MCF 10A (cell line): Measurements from ENCODE around the gene SNRPD1. TPM values are rescaled to one million over a fixed set of nuclear protein-coding genes. Genes with fewer than 3 reads are reported as not detected.
"Not testable (repeated sequence)": the region's sequence is repeated elsewhere in the genome, so short reads cannot be mapped to it uniquely, and the experiment has no call there.

Experiments used
- BruUV-seq: library from RNA; stranded (reverse); fragments of 400-500 nt; replicated peaks from 2 replicates; lab custom pipeline; 2021; lab: Mats Ljungman, UMichigan
- CTCF ChIA-PET: fragments of 300-600 bp; sonication (Branson Sonifier 250); formaldehyde crosslinking; extraction: SDS; loops from one replicate; lab custom pipeline; 2021; ENCODE audit warnings: antibody characterized with exemption, inconsistent platforms; lab: Yijun Ruan, JAX
- POLR2A ChIA-PET: fragments of 300-600, 350-650 bp; sonication (Branson Sonifier 250); formaldehyde crosslinking; extraction: SDS; loops from one replicate; lab custom pipeline; 2020; ENCODE audit warnings: antibody characterized with exemption, inconsistent platforms; lab: Yijun Ruan, JAX
- DNase-seq: peaks from one replicate; pipeline ENCODE4 v3.0.0-alpha.2; 2018; ENCODE audit not compliant: unreplicated experiment
- H3K27ac Mint-ChIP-seq: one replicate; pipeline ENCODE4 v1.8.0; 2022; ENCODE audit warnings: mild to moderate bottlenecking, low read depth, mixed read lengths; ENCODE audit not compliant: unreplicated experiment
- H3K27me3 Mint-ChIP-seq: one replicate; pipeline ENCODE4 v1.8.0; 2022; ENCODE audit warnings: mixed read lengths; ENCODE audit not compliant: insufficient read depth, unreplicated experiment
- H3K36me3 Mint-ChIP-seq: one replicate; pipeline ENCODE4 v1.8.0; 2022; ENCODE audit warnings: mild to moderate bottlenecking, moderate library complexity, mixed read lengths; ENCODE audit not compliant: insufficient read depth, unreplicated experiment
- H3K4me1 Mint-ChIP-seq: one replicate; pipeline ENCODE4 v1.8.0; 2022; ENCODE audit warnings: mixed read lengths; ENCODE audit not compliant: insufficient read depth, unreplicated experiment
- H3K4me3 Mint-ChIP-seq: one replicate; pipeline ENCODE4 v1.8.0; 2022; ENCODE audit warnings: mild to moderate bottlenecking, moderate library complexity, mixed read lengths; ENCODE audit not compliant: unreplicated experiment
- H3K9me3 Mint-ChIP-seq: one replicate; pipeline ENCODE4 v1.8.0; 2022; ENCODE audit warnings: mixed read lengths; ENCODE audit not compliant: unreplicated experiment
- CTCF ChIP-seq: fragments of 200-600 bp; IDR thresholded peaks from one replicate; pipeline ENCODE4 v1.8.0; 2022; ENCODE audit warnings: antibody characterized with exemption, mild to moderate bottlenecking; ENCODE audit not compliant: unreplicated experiment
- intact Hi-C: fragments of 100-400 bp; cut with micrococcal nuclease; formaldehyde crosslinking; loops from 2 replicates; pipeline ENCODE4 v1.14.1; 2022
- total RNA-seq: library from RNA; stranded (reverse); gene quantifications from 2 replicates; pipeline ENCODE4 v1.2.3, GENCODE V29; 2022

SNRPD1 gene
- total RNA-seq, 1 experiment from 2014 or later: 108 TPM

- BruUV-seq: no TSS peak
- CTCF ChIA-PET: interaction anchor here (0.6 to 2.1 kb wide), 2 partner anchors 16 to 145 kb away, joined by 3 to 7 read pairs; partner anchors contain the start of gene ESCO1
- no peak for DNase-seq
- intact Hi-C loops: no loop called here
- no peak for TF ChIP-seq CTCF
- Mint-ChIP-seq H3K36me3 (peaks cover 21% of the 10 kb centered on the region), H3K27me3 (no peaks in the 10 kb centered on the region), H3K27ac (peak overlapping the region; percentile 23), H3K4me1 (no peaks in the 10 kb centered on the region), H3K9me3 (no peaks in the 10 kb centered on the region), H3K4me3 (no peak overlapping the region)
- POLR2A ChIA-PET: no interaction called here
Observed at GRCh38 chr18:21584391-21584790, 27.7 kb upstream of the SNRPD1 start.

- BruUV-seq, intact Hi-C loops, H3K9me3 Mint-ChIP-seq, H3K4me3 Mint-ChIP-seq, CTCF ChIA-PET, DNase-seq, H3K27me3 Mint-ChIP-seq, H3K27ac Mint-ChIP-seq, POLR2A ChIA-PET, H3K4me1 Mint-ChIP-seq: not testable (repeated sequence)
- peaks cover 20% of the 10 kb centered on the region for H3K36me3 Mint-ChIP-seq
Observed at GRCh38 chr18:21592361-21592760, 19.8 kb upstream of the SNRPD1 start.

GRCh38 chr18:21593540-21594257 is 18.4 kb upstream of the SNRPD1 start:
- intact Hi-C loops: no loop called here
- Mint-ChIP-seq H3K27me3 (no peaks in the 10 kb centered on the region), H3K9me3 (no peaks in the 10 kb centered on the region), H3K27ac (no peak overlapping the region), H3K4me3 (no peak overlapping the region), H3K36me3 (peaks cover 21% of the 10 kb centered on the region), H3K4me1 (peaks cover under 1% of the 10 kb centered on the region)
- no peak for TF ChIP-seq CTCF
- CTCF ChIA-PET: interaction anchor here (0.6 kb wide), 3 partner anchors 106 to 595 kb away, joined by 3 to 5 read pairs (median 4); no protein-coding TSS in a partner anchor
- no TSS peak for BruUV-seq
- no peak for DNase-seq
- POLR2A ChIA-PET: no interaction called here

GRCh38 chr18:21597620-21598019 is 14.5 kb upstream of the SNRPD1 start:
- Mint-ChIP-seq H3K4me3 (no peak overlapping the region), H3K9me3 (no peaks in the 10 kb centered on the region), H3K27ac (no peak overlapping the region), H3K4me1 (peaks cover 5% of the 10 kb centered on the region), H3K27me3 (no peaks in the 10 kb centered on the region), H3K36me3 (peaks cover 18% of the 10 kb centered on the region)
- POLR2A ChIA-PET: interaction anchor here (0.6 to 1.8 kb wide), 8 partner anchors 15 to 186 kb away, joined by 3 to 6 read pairs (median 4); partner anchors contain the start of genes MIB1 and SNRPD1
- no peak for DNase-seq
- intact Hi-C loops: no loop called here
- CTCF ChIA-PET: interaction anchor here (0.6 to 2.3 kb wide), 6 partner anchors 15 to 161 kb away, joined by 3 to 11 read pairs (median 4); partner anchors contain the start of gene SNRPD1
- no TSS peak for BruUV-seq
- no peak for TF ChIP-seq CTCF
